ENCODE results near the gene TSEN54.

Gene TSEN54

DNA sequence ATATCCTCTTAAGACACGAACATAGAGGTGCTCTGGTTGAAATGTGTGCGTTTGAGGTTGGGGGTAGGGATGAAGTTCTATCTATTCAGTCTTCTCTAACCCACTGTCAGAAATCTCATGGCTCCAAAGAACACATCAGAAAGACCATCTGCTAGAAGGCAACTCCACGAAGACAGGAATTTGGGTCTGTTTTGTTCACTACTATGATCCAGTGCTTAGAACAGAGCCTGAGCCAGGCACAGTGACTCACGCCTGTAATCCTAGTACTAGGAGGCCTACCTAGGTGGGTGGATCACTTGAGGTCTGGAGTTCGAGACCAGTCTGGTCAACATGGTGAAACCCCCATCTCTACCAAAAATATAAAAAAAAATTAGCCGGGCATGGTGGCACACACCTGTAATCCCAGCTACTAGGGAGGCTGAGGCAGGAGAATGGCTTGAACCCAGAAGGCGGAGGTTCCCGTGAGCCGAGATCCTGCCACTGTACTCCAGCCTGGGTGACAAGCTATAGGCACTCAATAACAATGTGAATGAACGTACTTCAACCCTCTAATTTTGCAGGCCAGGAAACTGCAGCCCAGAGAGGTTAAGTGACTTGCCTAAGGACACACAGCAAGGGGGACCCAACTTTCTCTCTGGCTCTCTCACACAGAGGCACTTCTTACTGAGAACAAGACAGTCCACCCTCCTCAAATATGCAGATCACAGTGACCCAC lies 3.2 kb upstream of the TSEN54 start:
- Histone ChIP-seq H3K27me3 (no peaks in the 10 kb centered on the region), H3K36me3 (no peaks in the 10 kb centered on the region), H3K9me3 (no peaks in the 10 kb centered on the region), H3K4me1 (no peaks in the 10 kb centered on the region), H3K4me3 (ENCODE audit: low read depth, low read length) (no peak overlapping the region)
- TF ChIP-seq, protein P1, sequence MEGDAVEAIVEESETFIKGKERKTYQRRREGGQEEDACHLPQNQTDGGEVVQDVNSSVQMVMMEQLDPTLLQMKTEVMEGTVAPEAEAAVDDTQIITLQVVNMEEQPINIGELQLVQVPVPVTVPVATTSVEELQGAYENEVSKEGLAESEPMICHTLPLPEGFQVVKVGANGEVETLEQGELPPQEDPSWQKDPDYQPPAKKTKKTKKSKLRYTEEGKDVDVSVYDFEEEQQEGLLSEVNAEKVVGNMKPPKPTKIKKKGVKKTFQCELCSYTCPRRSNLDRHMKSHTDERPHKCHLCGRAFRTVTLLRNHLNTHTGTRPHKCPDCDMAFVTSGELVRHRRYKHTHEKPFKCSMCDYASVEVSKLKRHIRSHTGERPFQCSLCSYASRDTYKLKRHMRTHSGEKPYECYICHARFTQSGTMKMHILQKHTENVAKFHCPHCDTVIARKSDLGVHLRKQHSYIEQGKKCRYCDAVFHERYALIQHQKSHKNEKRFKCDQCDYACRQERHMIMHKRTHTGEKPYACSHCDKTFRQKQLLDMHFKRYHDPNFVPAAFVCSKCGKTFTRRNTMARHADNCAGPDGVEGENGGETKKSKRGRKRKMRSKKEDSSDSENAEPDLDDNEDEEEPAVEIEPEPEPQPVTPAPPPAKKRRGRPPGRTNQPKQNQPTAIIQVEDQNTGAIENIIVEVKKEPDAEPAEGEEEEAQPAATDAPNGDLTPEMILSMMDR (IDR thresholded peaks at IDR 0.05; ENCODE audit: low read depth, low read length) = no peak
- no peak for DNase-seq

DNA sequence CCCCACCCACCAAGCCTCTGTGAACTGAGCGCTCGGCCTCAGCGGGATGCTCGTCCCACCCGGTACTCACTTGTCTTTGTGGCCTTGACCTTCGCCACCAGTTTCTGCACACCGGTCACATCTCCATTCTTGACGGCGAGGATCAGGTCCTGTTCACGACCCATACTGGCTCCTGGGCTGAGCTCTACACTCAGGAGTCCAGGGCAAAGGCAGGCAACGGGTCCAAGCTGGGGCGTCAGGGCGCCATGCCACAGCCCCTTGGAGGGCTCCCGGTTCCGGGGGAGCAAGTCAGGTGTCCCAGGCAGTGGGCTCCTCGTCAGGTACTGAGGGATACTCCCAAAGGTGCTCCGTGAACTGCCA lies 2.7 kb upstream of the TSEN54 start:
- TF ChIP-seq, protein P1 (IDR thresholded peaks at IDR 0.05; ENCODE audit: low read depth, low read length) = no peak
- no peaks in the 10 kb centered on the region for H3K36me3 ChIP-seq
- no peaks in the 10 kb centered on the region for H3K9me3 ChIP-seq
- H3K4me1 ChIP-seq = no peaks in the 10 kb centered on the region
- DNase-seq = no peak
- H3K27me3 ChIP-seq = no peaks in the 10 kb centered on the region
- H3K4me3 ChIP-seq (ENCODE audit: low read depth, low read length) = no peak overlapping the region

DNA sequence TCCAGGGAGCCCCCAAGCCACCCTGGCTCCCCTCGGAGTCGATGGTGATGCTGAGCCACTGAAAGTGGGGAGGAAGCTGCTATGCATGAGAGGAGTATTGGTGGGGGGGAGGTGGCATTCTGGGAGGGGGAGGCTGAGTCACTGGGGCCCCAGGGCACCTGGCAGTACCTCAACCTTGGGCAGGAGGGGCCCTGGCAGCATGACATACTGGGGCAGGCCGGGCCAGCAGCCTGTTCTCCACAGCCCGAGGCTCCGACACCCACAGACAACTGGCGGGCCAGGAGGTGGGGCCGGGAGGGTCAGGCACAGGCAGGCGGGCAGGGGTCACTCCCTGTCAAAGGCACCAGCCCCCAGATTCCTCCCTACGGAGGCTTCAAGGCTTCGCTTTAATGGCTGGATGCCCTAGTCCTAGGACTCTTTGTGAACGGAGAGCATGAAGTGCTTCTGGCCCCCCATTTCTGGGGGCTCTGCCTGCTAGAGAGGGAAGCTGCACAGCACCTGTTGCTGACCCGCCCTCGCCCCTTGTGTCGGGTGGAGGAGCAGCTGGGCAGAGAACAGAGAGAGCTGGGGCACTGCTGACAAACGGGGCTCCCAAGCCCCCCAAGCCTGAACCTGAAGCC lies 1.9 kb upstream of the TSEN54 start:
- Histone ChIP-seq H3K4me3 (ENCODE audit: low read depth, low read length) (peak overlapping the region; percentile 82), H3K27me3 (no peaks in the 10 kb centered on the region), H3K36me3 (peaks cover 4% of the 10 kb centered on the region), H3K9me3 (no peaks in the 10 kb centered on the region), H3K4me1 (no peaks in the 10 kb centered on the region)
- no peak for DNase-seq
- TF ChIP-seq, protein P1 (IDR thresholded peaks at IDR 0.05; ENCODE audit: low read depth, low read length) = no peak

DNA sequence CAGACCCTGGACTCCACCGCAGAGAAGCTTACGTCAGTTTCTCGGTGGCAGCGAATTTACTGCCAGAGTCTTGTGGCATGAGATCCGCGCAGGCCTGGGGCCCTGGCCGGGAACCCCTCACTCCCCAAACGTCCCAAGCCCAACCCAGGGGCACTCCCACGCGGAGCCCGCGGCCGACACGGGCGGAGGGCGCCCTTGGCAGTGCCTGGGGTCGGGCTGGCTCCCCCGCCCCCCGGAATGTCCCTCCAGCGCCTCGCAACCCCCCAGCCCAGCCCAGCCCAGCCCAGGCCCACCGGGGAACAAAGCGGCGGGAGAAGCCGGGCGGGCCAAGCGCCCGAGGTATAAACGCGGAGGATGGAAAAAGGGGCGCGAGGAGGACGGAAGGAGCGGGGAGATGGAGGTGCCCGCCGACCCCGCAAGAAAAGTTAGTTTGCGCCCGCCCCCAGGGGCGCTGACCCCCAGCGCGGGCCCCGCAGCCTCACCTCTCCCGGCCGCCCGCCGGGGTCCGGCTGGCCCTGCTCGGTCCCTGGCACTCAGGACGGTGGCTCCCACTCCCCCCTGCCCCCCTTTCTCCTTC lies 1.3 kb upstream of the TSEN54 start:
- no peaks in the 10 kb centered on the region for H3K27me3 ChIP-seq
- DNase-seq = peak; percentile 26
- H3K36me3 ChIP-seq = peaks cover 7% of the 10 kb centered on the region

DNA sequence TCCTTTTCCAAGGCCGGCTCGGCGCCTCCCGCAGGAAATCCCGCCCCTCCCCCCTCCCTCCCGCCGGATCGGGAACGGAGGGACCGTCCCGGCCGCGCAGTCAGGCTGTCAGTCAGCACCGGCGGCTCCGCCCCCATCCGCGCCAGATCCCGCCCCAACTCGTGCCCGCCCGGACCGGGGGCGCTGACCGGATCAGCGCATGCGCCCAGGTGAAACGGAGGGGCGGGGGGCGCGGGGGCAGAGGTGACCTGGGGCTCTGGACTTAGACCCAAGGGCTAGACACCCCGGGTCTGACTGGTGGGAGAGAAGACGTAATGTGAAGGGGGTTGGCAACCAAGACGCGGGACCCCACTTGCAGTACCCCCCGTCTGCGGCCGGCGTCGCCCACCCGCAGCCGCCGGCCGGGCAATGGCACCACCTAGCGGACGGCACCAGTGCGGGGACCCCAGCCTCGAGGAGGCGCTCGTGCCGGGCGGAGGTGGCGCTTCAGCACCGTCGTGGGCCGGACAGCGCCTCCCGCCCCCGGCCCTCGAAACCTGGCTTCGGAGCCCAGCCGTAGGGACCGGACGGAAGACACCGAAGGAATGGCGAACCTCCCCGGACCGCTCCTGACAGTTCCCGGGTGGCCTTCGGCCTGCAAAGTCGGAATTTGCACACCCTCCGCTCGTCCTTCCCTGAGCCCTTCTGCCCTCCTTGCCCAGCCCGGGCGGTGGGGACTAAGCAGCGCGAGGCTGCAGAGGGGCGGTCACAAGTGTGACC lies 653 bp upstream of the TSEN54 start, which contains the start of gene CASKIN2:
CASKIN2 (minus strand) TSS at position 42 of the 759 bp plus-strand sequence. CDS start 1,733 bp downstream, outside the sequence.
- peak; percentile 98 for DNase-seq
- Histone ChIP-seq H3K4me3 (ENCODE audit: low read depth, low read length) (peak within 1 kb of the TSS; percentile 82), H3K27me3 (no peaks in the 10 kb centered on the region), H3K36me3 (peaks cover 7% of the 10 kb centered on the region), H3K4me1 (no peaks in the 10 kb centered on the region), H3K9me3 (no peaks in the 10 kb centered on the region)
- TF ChIP-seq, protein P1 (IDR thresholded peaks at IDR 0.05; ENCODE audit: low read depth, low read length) = peak; percentile 97

More for the DNA sequence above, 1.3 kb upstream of the TSEN54 start:
- peak overlapping the region; percentile 82 for H3K4me3 ChIP-seq (ENCODE audit: low read depth, low read length)
- H3K9me3 ChIP-seq = no peaks in the 10 kb centered on the region
- H3K4me1 ChIP-seq = no peaks in the 10 kb centered on the region
- TF ChIP-seq, protein P1 (IDR thresholded peaks at IDR 0.05; ENCODE audit: low read depth, low read length) = no peak

Measured in BE2C (cell line).